ENCODE results near the gene NAPA.

NAPA gene

GRCh38 chr19:47446534-47447469 lies 68.1 kb downstream of the NAPA start:
- Histone ChIP-seq H3K36me3 (ENCODE audit: insufficient read depth, low read length) (no peaks in the 10 kb centered on the region), H3K9ac (ENCODE audit: insufficient read length) (no peak overlapping the region), H3K9me3 (ENCODE audit: low read depth, low read length) (no peaks in the 10 kb centered on the region), H3K27ac (no peak overlapping the region), H3K4me3 (peak overlapping the region; percentile 70)
- TF ChIP-seq EZH2 (IDR thresholded peaks at IDR 0.05) = no peak
- no peak for TF ChIP-seq FOXP2 (optimal IDR thresholded peaks at IDR 0.05; ENCODE audit: control extremely low read depth, extremely low read length, insufficient read depth)
- no peak for DNase-seq (ENCODE audit: low read depth, low spot score)

- no peak overlapping the region for H3K9ac ChIP-seq (ENCODE audit: insufficient read length)
- no peaks in the 10 kb centered on the region for H3K36me3 ChIP-seq (ENCODE audit: insufficient read depth, low read length)
- H3K27ac ChIP-seq = no peak overlapping the region
- peak overlapping the region; percentile 39 for H3K4me3 ChIP-seq
- H3K9me3 ChIP-seq (ENCODE audit: low read depth, low read length) = no peaks in the 10 kb centered on the region
- TF ChIP-seq POLR2AphosphoS5 (IDR thresholded peaks at IDR 0.05; ENCODE audit: borderline replicate concordance, low read depth, low read length) (no peak), EZH2 (IDR thresholded peaks at IDR 0.05) (no peak), FOXP2 (optimal IDR thresholded peaks at IDR 0.05; ENCODE audit: control extremely low read depth, extremely low read length, insufficient read depth) (no peak)
- DNase-seq (ENCODE audit: low read depth, low spot score) = no peak
Measured at GRCh38 chr19:47445937-47446402, 68.9 kb downstream of the NAPA start.

GRCh38 chr19:47445527-47445926 lies 69.3 kb downstream of the NAPA start:
- H3K27ac ChIP-seq = no peak overlapping the region
- TF ChIP-seq POLR2AphosphoS5 (IDR thresholded peaks at IDR 0.05; ENCODE audit: borderline replicate concordance, low read depth, low read length) = no peak
- TF ChIP-seq FOXP2 (optimal IDR thresholded peaks at IDR 0.05; ENCODE audit: control extremely low read depth, extremely low read length, insufficient read depth) = no peak
- no peak for TF ChIP-seq EZH2 (IDR thresholded peaks at IDR 0.05)
- H3K4me3 ChIP-seq = peak overlapping the region; percentile 39
- no peak for DNase-seq (ENCODE audit: low read depth, low spot score)
- H3K9me3 ChIP-seq (ENCODE audit: low read depth, low read length) = no peaks in the 10 kb centered on the region
- H3K36me3 ChIP-seq (ENCODE audit: insufficient read depth, low read length) = no peaks in the 10 kb centered on the region
- no peak overlapping the region for H3K9ac ChIP-seq (ENCODE audit: insufficient read length)

- TF ChIP-seq POLR2AphosphoS5 (IDR thresholded peaks at IDR 0.05; ENCODE audit: borderline replicate concordance, low read depth, low read length) = no peak
- TF ChIP-seq FOXP2 (optimal IDR thresholded peaks at IDR 0.05; ENCODE audit: control extremely low read depth, extremely low read length, insufficient read depth) = no peak
- no peak for TF ChIP-seq EZH2 (IDR thresholded peaks at IDR 0.05)
- H3K4me3 ChIP-seq = no peak overlapping the region
- no peak for DNase-seq (ENCODE audit: low read depth, low spot score)
- H3K36me3 ChIP-seq (ENCODE audit: insufficient read depth, low read length) = no peaks in the 10 kb centered on the region
- H3K9ac ChIP-seq (ENCODE audit: insufficient read length) = no peak overlapping the region
- no peaks in the 10 kb centered on the region for H3K9me3 ChIP-seq (ENCODE audit: low read depth, low read length)
- no peak overlapping the region for H3K27ac ChIP-seq
Measured at GRCh38 chr19:47444388-47444821, 70.5 kb downstream of the NAPA start.

GRCh38 chr19:47443331-47443730 lies 71.5 kb downstream of the NAPA start:
- Histone ChIP-seq H3K27ac (no peak overlapping the region), H3K36me3 (ENCODE audit: insufficient read depth, low read length) (no peaks in the 10 kb centered on the region), H3K4me3 (no peak overlapping the region), H3K9me3 (ENCODE audit: low read depth, low read length) (no peaks in the 10 kb centered on the region), H3K9ac (ENCODE audit: insufficient read length) (no peak overlapping the region)
- no peak for DNase-seq (ENCODE audit: low read depth, low spot score)
- TF ChIP-seq POLR2AphosphoS5 (IDR thresholded peaks at IDR 0.05; ENCODE audit: borderline replicate concordance, low read depth, low read length) (no peak), FOXP2 (optimal IDR thresholded peaks at IDR 0.05; ENCODE audit: control extremely low read depth, extremely low read length, insufficient read depth) (no peak), EZH2 (IDR thresholded peaks at IDR 0.05) (no peak)

GRCh38 chr19:47438793-47439220 lies 76.1 kb downstream of the NAPA start:
- H3K36me3 ChIP-seq (ENCODE audit: insufficient read depth, low read length) = no peaks in the 10 kb centered on the region
- no peak overlapping the region for H3K27ac ChIP-seq
- no peak for DNase-seq (ENCODE audit: low read depth, low spot score)
- H3K9me3 ChIP-seq (ENCODE audit: low read depth, low read length) = no peaks in the 10 kb centered on the region
- H3K9ac ChIP-seq (ENCODE audit: insufficient read length) = no peak overlapping the region
- no peak overlapping the region for H3K4me3 ChIP-seq
- TF ChIP-seq EZH2 (IDR thresholded peaks at IDR 0.05) (no peak), POLR2AphosphoS5 (IDR thresholded peaks at IDR 0.05; ENCODE audit: borderline replicate concordance, low read depth, low read length) (no peak), FOXP2 (optimal IDR thresholded peaks at IDR 0.05; ENCODE audit: control extremely low read depth, extremely low read length, insufficient read depth) (no peak)
